ENCODE measurements around the gene C1orf35. TPM values are rescaled to one million over a fixed set of nuclear protein-coding genes. Genes with fewer than 3 reads are reported as not detected.

The C1orf35 gene
- total and polyA plus RNA-seq, 2 experiments from 2014 or later = 14.0 to 67.6 TPM

DNA sequence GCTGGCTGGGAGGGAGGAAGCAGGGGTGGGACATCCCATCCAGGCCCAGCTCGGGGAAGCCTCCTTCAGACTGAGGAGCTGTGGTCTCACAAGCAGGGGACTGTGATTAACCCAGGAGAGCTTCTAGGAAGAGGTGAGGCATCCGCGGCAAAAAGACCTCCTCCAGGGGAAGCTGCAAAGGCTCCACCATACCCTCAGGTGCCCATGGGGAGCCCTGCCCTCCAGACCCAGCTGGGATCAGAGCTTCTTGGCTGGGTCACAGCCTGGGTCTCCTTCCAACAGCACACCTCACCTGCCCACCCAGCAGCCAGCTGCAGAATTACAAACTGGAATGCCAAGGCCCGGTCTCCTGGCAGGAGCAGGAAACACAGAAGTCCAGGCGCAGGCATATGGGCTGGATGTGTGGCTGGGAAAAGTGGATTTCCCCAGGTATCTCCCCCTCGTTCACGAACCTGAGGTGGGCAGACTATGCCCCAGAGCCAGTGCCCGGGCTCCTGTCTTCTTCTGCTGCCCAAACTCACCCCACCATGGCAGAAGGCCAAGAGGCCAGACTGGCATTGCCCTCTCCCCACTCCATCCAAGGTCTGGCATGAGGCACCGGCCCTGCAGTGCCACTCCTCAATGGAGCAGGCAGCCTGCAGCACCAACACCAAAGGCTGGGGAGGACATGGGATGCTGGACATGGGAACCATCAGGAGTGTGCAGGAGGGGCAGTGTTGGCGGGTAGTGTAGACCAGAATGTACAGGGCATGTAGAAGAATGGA, 36.1 kb downstream of the C1orf35 start (continued):
- TF ChIP-seq, protein P1, sequence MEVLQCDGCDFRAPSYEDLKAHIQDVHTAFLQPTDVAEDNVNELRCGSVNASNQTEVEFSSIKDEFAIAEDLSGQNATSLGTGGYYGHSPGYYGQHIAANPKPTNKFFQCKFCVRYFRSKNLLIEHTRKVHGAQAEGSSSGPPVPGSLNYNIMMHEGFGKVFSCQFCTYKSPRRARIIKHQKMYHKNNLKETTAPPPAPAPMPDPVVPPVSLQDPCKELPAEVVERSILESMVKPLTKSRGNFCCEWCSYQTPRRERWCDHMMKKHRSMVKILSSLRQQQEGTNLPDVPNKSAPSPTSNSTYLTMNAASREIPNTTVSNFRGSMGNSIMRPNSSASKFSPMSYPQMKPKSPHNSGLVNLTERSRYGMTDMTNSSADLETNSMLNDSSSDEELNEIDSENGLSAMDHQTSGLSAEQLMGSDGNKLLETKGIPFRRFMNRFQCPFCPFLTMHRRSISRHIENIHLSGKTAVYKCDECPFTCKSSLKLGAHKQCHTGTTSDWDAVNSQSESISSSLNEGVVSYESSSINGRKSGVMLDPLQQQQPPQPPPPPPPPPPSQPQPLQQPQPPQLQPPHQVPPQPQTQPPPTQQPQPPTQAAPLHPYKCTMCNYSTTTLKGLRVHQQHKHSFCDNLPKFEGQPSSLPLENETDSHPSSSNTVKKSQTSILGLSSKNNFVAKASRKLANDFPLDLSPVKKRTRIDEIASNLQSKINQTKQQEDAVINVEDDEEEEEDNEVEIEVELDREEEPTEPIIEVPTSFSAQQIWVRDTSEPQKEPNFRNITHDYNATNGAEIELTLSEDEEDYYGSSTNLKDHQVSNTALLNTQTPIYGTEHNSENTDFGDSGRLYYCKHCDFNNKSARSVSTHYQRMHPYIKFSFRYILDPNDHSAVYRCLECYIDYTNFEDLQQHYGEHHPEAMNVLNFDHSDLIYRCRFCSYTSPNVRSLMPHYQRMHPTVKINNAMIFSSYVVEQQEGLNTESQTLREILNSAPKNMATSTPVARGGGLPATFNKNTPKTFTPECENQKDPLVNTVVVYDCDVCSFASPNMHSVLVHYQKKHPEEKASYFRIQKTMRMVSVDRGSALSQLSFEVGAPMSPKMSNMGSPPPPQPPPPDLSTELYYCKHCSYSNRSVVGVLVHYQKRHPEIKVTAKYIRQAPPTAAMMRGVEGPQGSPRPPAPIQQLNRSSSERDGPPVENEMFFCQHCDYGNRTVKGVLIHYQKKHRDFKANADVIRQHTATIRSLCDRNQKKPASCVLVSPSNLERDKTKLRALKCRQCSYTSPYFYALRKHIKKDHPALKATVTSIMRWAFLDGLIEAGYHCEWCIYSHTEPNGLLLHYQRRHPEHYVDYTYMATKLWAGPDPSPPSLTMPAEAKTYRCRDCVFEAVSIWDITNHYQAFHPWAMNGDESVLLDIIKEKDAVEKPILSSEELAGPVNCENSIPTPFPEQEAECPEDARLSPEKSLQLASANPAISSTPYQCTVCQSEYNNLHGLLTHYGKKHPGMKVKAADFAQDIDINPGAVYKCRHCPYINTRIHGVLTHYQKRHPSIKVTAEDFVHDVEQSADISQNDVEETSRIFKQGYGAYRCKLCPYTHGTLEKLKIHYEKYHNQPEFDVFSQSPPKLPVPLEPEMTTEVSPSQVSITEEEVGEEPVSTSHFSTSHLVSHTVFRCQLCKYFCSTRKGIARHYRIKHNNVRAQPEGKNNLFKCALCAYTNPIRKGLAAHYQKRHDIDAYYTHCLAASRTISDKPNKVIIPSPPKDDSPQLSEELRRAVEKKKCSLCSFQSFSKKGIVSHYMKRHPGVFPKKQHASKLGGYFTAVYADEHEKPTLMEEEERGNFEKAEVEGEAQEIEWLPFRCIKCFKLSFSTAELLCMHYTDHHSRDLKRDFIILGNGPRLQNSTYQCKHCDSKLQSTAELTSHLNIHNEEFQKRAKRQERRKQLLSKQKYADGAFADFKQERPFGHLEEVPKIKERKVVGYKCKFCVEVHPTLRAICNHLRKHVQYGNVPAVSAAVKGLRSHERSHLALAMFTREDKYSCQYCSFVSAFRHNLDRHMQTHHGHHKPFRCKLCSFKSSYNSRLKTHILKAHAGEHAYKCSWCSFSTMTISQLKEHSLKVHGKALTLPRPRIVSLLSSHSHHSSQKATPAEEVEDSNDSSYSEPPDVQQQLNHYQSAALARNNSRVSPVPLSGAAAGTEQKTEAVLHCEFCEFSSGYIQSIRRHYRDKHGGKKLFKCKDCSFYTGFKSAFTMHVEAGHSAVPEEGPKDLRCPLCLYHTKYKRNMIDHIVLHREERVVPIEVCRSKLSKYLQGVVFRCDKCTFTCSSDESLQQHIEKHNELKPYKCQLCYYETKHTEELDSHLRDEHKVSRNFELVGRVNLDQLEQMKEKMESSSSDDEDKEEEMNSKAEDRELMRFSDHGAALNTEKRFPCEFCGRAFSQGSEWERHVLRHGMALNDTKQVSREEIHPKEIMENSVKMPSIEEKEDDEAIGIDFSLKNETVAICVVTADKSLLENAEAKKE (CRISPR knock-in tag; IDR thresholded peaks at IDR 0.05) = no peak

DNA sequence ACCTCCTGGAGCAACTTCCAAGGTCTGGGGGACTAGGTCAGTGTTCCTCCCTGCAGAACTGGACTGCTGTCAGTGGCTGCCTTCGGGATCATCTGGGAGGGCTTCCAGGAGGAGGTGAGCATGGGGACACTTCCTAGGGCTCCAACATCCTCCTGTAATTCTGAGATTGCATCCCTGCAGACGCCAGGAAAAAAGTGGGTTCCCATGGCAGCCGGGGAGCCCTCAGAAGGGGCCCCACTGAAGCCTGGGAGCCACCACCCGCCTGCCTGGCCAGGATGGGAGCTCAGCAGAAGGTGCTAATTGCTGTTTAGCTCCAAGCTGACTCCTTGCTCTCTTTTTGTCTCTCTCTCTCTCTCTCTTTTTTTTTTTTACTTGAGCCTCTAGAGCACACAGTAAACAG, 36.7 kb downstream of the C1orf35 start:
- Mint-ChIP-seq H3K4me3 (no peak overlapping the region; the same call in 2 of the 3 replicates), H3K27me3 (ENCODE audit: insufficient read depth, low read depth, poor library complexity) (peaks cover 58% of the 10 kb centered on the region), H3K9me3 (no peaks in the 10 kb centered on the region), H3K36me3 (ENCODE audit: low read depth) (no peaks in the 10 kb centered on the region), H3K27ac (no peak overlapping the region), H3K4me1 (no peaks in the 10 kb centered on the region)
- H3K36me3 ChIP-seq (ENCODE audit: insufficient read depth) = no peaks in the 10 kb centered on the region
- H3K27ac ChIP-seq (ENCODE audit: low read depth) = no peak overlapping the region
- ATAC-seq = no peak
- no peaks in the 10 kb centered on the region for H3K9me2 ChIP-seq (ENCODE audit: insufficient read depth)
- DNase-seq (ENCODE audit: low spot score) = no peak
- no peaks in the 10 kb centered on the region for H3K79me2 ChIP-seq (replicated peaks; ENCODE audit: insufficient read depth)
- H3K4me1 ChIP-seq (ENCODE audit: insufficient read depth) = no peaks in the 10 kb centered on the region; the same call in 1 of the 2 replicates
- H4K20me1 ChIP-seq (replicated peaks; ENCODE audit: insufficient read depth) = no peaks in the 10 kb centered on the region
- H3K27me3 ChIP-seq (ENCODE audit: insufficient read depth) = peaks cover 98% of the 10 kb centered on the region
- no peak overlapping the region for H2AFZ ChIP-seq
- no peak overlapping the region for H3K4me3 ChIP-seq
- H3K4me2 ChIP-seq = no peak overlapping the region
- H3F3A ChIP-seq (replicated peaks; ENCODE audit: low read depth) = no peaks in the 10 kb centered on the region
- TF ChIP-seq NANOG (IDR thresholded peaks at IDR 0.05; ENCODE audit: borderline replicate concordance) (no peak), STAT1 (IDR thresholded peaks at IDR 0.05; ENCODE audit: unreplicated experiment) (no peak), CREB1 (CRISPR knock-in tag; IDR thresholded peaks at IDR 0.05; ENCODE audit: low read depth) (no peak), JUNB (IDR thresholded peaks at IDR 0.05; ENCODE audit: unreplicated experiment) (no peak), POLR2AphosphoS5 (IDR thresholded peaks at IDR 0.05; ENCODE audit: low read depth) (no peak)
- TF ChIP-seq, protein P1 (CRISPR knock-in tag; IDR thresholded peaks at IDR 0.05) = no peak
- TF ChIP-seq, protein P2, sequence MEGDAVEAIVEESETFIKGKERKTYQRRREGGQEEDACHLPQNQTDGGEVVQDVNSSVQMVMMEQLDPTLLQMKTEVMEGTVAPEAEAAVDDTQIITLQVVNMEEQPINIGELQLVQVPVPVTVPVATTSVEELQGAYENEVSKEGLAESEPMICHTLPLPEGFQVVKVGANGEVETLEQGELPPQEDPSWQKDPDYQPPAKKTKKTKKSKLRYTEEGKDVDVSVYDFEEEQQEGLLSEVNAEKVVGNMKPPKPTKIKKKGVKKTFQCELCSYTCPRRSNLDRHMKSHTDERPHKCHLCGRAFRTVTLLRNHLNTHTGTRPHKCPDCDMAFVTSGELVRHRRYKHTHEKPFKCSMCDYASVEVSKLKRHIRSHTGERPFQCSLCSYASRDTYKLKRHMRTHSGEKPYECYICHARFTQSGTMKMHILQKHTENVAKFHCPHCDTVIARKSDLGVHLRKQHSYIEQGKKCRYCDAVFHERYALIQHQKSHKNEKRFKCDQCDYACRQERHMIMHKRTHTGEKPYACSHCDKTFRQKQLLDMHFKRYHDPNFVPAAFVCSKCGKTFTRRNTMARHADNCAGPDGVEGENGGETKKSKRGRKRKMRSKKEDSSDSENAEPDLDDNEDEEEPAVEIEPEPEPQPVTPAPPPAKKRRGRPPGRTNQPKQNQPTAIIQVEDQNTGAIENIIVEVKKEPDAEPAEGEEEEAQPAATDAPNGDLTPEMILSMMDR (conservative IDR thresholded peaks at IDR 0.05; ENCODE audit: low read depth in 2 of 2) = no peak
